AG09309 (cell line): Measurements from ENCODE around the gene AFMID.
"Not testable (repeated sequence)": the region's sequence is repeated elsewhere in the genome, so short reads cannot be mapped to it uniquely, and the experiment has no call there.

Source experiments
- DNase-seq: peaks from one replicate; pipeline ENCODE4 v3.0.0-alpha.2; 2010; ENCODE audit warnings: low read depth
- H3K4me3 ChIP-seq: 2 replicates; pipeline ENCODE4 v1.5.1; 2011; ENCODE audit warnings: mild to moderate bottlenecking, low read depth, low read length, moderate library complexity; ENCODE audit not compliant: control insufficient read depth
- CTCF ChIP-seq: IDR thresholded peaks from 2 replicates; pipeline ENCODE4 v1.5.1; 2011; ENCODE audit warnings: mild to moderate bottlenecking, low read depth, low read length, inconsistent platforms; ENCODE audit not compliant: insufficient read depth, control insufficient read depth; ENCODE audit errors: missing control alignments

Gene AFMID

GRCh38 chr17:78168903-78169793 lies 18.0 kb upstream of the AFMID start:
- TF ChIP-seq CTCF = no peak
- no peak for DNase-seq
- H3K4me3 ChIP-seq = peak overlapping the region; percentile 69

GRCh38 chr17:78170692-78171590 lies 16.2 kb upstream of the AFMID start:
- H3K4me3 ChIP-seq = no peak overlapping the region
- no peak for TF ChIP-seq CTCF
- DNase-seq = no peak

GRCh38 chr17:78171591-78172248 lies 15.4 kb upstream of the AFMID start:
- H3K4me3 ChIP-seq, DNase-seq: not testable (repeated sequence)

GRCh38 chr17:78172249-78173051 lies 14.7 kb upstream of the AFMID start:
- no peak overlapping the region for H3K4me3 ChIP-seq
- DNase-seq = no peak
- TF ChIP-seq CTCF = no peak

- H3K4me3 ChIP-seq = no peak overlapping the region
- no peak for DNase-seq
- no peak for TF ChIP-seq CTCF
Observed at GRCh38 chr17:78173097-78173715, 14.0 kb upstream of the AFMID start.

- no peak for TF ChIP-seq CTCF
- H3K4me3 ChIP-seq = no peak overlapping the region
- no peak for DNase-seq
Observed at GRCh38 chr17:78174346-78174869, 12.8 kb upstream of the AFMID start.
